ENCODE data around the gene ZCCHC14. TPM values are rescaled to one million over a fixed set of nuclear protein-coding genes. Genes with fewer than 3 reads are reported as not detected.

Gene ZCCHC14
- total and polyA plus RNA-seq, 2 of the 8 experiments (the other 6 are each of a cell fraction or from before 2014, with no cell fraction given): 8.2 to 28.2 TPM

DNA sequence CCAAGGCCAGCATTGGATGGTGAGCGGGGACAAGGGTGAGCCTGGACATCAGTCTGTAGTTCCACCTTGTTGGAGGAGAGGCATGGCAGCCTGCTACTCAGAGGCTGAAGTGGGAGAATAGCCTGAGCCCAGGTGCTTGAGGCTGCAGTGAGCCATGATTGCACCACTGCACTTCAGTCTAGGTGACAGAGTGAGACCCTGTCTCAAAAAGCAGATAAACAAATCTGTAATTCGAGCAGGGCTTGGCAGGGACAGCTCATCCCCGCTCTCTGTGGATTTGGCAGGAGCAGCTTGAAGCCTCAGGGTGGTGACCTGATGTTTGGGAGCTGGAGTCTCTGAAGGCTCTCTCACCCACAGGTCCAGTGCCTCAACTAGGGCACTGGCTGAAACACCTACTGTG, 38.6 kb upstream of the ZCCHC14 start:
- WGBS, 2 experiments (ENCODE audit: extremely low coverage in 1 of 2, insufficient coverage in 1 of 2, insufficient read length in 1 of 2, insufficient replicate concordance in 2 of 2, low coverage in 1 of 2, low lambda C conversion rate in 2 of 2, missing lambda C conversion rate in 1 of 2): 87% methylated on average over 3 of the region's 3 CpGs; no CpG with 5 or more reads in 1 of the 2 experiments
- H2AK5ac ChIP-seq (ENCODE audit: low read depth, low read length): no peak overlapping the region
- no peak overlapping the region for H4K5ac ChIP-seq (ENCODE audit: insufficient read length, low read depth, low read length)
- H3K23ac ChIP-seq (ENCODE audit: insufficient read length): no peak overlapping the region
- H3K14ac ChIP-seq (ENCODE audit: insufficient read length): no peak overlapping the region
- H3K4me2 ChIP-seq (ENCODE audit: insufficient read depth in 1 of 2, low read depth in 2 of 2, low read length in 2 of 2): no peak overlapping the region
- no peak overlapping the region for H3K4me3 ChIP-seq (ENCODE audit: extremely low read depth in 1 of 4, insufficient read depth in 2 of 4, low read depth in 3 of 4, low read length in 4 of 4)
- H3K56ac ChIP-seq (replicated peaks; ENCODE audit: insufficient read length, low read depth, low read length): no peak overlapping the region
- no peaks in the 10 kb centered on the region for H4K20me1 ChIP-seq (replicated peaks in 1 of 2; ENCODE audit: control insufficient read depth in 1 of 2, insufficient read depth in 2 of 2, low read length in 2 of 2)
- H3K9ac ChIP-seq (replicated peaks in 1 of 4; ENCODE audit: extremely low read depth in 1 of 4, low read depth in 3 of 4, low read length in 3 of 4): no peak overlapping the region
- no peaks in the 10 kb centered on the region for H3K27me3 ChIP-seq (replicated peaks in 1 of 4; ENCODE audit: control insufficient read depth in 3 of 4, extremely low read depth in 1 of 4, insufficient read depth in 3 of 4, low read length in 3 of 4)
- peaks cover 0 to 2% (median under 1%) of the 10 kb centered on the region in 4 experiments; a peak in 3 of 7 replicates for H3K4me1 ChIP-seq (replicated peaks in 1 of 4; ENCODE audit: control insufficient read depth in 3 of 4, insufficient read depth in 4 of 4, low read length in 3 of 4)
- H2BK5ac ChIP-seq (ENCODE audit: low read depth, low read length): no peak overlapping the region
- no peaks in the 10 kb centered on the region for H3K36me3 ChIP-seq (ENCODE audit: control insufficient read depth in 2 of 4, insufficient read depth in 4 of 4, low read length in 3 of 4)
- no peak overlapping the region for H4K91ac ChIP-seq (replicated peaks; ENCODE audit: insufficient read length, low read length)
- no peak for DNase-seq (ENCODE audit: low read depth in 1 of 2, low spot score in 2 of 2)
- ChIA-PET CTCF (ENCODE audit: partially characterized antibody) (no interaction called here), POLR2A (ENCODE audit: partially characterized antibody) (no interaction called here)
- no peaks in the 10 kb centered on the region for H3K23me2 ChIP-seq (ENCODE audit: low read depth, low read length)
- no peaks in the 10 kb centered on the region for H3K79me2 ChIP-seq (ENCODE audit: control insufficient read depth in 1 of 2, insufficient read depth in 2 of 2, low read length in 2 of 2)
- H4K8ac ChIP-seq (ENCODE audit: extremely low read depth, insufficient read depth, low read length): no peak overlapping the region
- FAIRE-seq: no peak
- H2BK120ac ChIP-seq (replicated peaks; ENCODE audit: low read depth, low read length): no peak overlapping the region
- peaks cover 14 to 20% of the 10 kb centered on the region in 2 experiments for H3K9me3 ChIP-seq (ENCODE audit: insufficient read depth in 2 of 2, low read depth in 1 of 2, low read length in 1 of 2)
- TF ChIP-seq KDM1A (IDR thresholded peaks at IDR 0.05; ENCODE audit: borderline replicate concordance, low read length): no peak
- TF ChIP-seq KDM5A (IDR thresholded peaks at IDR 0.05; ENCODE audit: low read length): no peak
- TF ChIP-seq SRF (IDR thresholded peaks at IDR 0.05; ENCODE audit: low read depth, low read length): no peak
- TF ChIP-seq FOSL1 (IDR thresholded peaks at IDR 0.05; ENCODE audit: insufficient read depth, low read depth, low read length): no peak
- TF ChIP-seq EZH2 (IDR thresholded peaks at IDR 0.05; ENCODE audit: low read depth, low read length, severe bottlenecking): no peak
- TF ChIP-seq BACH1 (IDR thresholded peaks at IDR 0.05; ENCODE audit: low read length): no peak
- no peak for TF ChIP-seq RFX5 (IDR thresholded peaks at IDR 0.05; ENCODE audit: borderline replicate concordance, low read depth, low read length)
- H2BK15ac ChIP-seq (ENCODE audit: low read length): no peak overlapping the region
- no peak overlapping the region for H2BK12ac ChIP-seq (ENCODE audit: low read depth, low read length)
- no peaks in the 10 kb centered on the region for H3K79me1 ChIP-seq (ENCODE audit: low read depth, low read length)
- no peak overlapping the region for H2BK20ac ChIP-seq (ENCODE audit: low read length)
- no peak overlapping the region for H2AFZ ChIP-seq (ENCODE audit: low read length)
- no peak overlapping the region for H3K4ac ChIP-seq (replicated peaks; ENCODE audit: insufficient read length, low read depth, low read length)
- no peak overlapping the region for H3K18ac ChIP-seq (ENCODE audit: extremely low read depth, low read length)
- no peak overlapping the region for H3K27ac ChIP-seq (ENCODE audit: low read depth, low read length)
